ENCODE data around the gene SLC34A3.

SLC34A3 gene

GRCh38 chr9:137223078-137223970 lies 7.4 kb upstream of the SLC34A3 start:
- Histone ChIP-seq H3K4me3 (ENCODE audit: low read length) (peak overlapping the region; percentile 71), H3K9me3 (ENCODE audit: control insufficient read depth, insufficient read depth, low read length) (no peaks in the 10 kb centered on the region), H3K27ac (ENCODE audit: low read length) (no peak overlapping the region), H3K4me1 (ENCODE audit: control insufficient read depth, insufficient read depth, low read length) (peaks cover 7% of the 10 kb centered on the region), H3K36me3 (ENCODE audit: control insufficient read depth, insufficient read depth, low read length) (no peaks in the 10 kb centered on the region), H3K27me3 (ENCODE audit: control insufficient read depth, insufficient read depth, low read length) (no peaks in the 10 kb centered on the region; the same call in 1 of the 2 replicates)
- peak; percentile 90 for DNase-seq (ENCODE audit: low read depth, low spot score)
- no CpG with 5 or more reads among the region's 63 CpGs for WGBS (ENCODE audit: insufficient coverage, insufficient read length)

DNA sequence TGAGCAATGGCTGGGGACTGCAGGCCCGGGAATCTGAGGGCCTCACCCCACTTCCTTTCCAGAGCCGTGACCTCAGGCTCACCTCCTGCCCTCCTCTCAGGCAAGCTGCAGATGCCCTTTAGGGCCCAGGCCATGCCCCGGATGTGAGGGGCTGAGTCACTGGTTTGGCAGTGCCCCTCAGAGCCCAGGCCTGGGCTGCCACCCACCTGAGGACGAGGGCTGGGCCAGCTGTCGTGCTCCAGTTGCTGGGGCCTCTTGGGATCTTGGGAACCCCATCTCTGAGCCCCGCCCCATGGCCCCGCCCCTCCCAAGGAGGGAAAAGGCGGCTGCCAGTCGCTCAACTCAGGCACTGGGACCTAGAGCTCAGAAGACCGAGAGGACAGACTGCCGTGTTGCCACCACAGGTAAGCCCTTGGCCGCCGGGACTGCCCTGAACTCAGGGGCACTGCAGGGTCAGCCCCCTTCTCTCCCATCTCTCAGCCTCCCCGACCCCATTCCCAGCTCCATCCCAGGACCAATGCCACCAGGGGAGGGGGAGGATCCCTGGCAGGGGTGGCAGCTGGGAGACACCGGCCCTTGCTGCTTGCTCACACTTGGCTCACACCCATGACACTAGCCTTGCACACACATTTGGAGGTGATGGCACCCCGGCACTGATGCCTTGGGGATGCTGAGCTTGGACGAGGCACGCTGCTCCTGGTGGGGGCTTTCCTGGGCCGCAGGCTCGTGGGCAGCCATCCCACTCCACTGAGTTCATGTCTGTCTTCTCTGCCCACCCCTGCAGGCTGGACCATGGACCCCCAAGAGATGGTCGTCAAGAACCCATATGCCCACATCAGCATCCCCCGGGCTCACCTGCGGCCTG lies 5.6 kb upstream of the SLC34A3 start, which contains the start of gene CYSRT1:
CYSRT1 (plus strand) TSS at position 345 of the 865 bp plus-strand sequence; CDS start at position 793, 448 bp downstream.
- H3K27ac ChIP-seq (ENCODE audit: low read length): no peak within 1 kb of the TSS
- no peak for DNase-seq (ENCODE audit: low read depth, low spot score)
- WGBS (ENCODE audit: insufficient coverage, insufficient read length): no CpG with 5 or more reads among the region's 23 CpGs
- no peaks in the 10 kb centered on the region; the same call in 1 of the 2 replicates for H3K27me3 ChIP-seq (ENCODE audit: control insufficient read depth, insufficient read depth, low read length)
- no peaks in the 10 kb centered on the region for H3K36me3 ChIP-seq (ENCODE audit: control insufficient read depth, insufficient read depth, low read length)
- peaks cover 6% of the 10 kb centered on the region for H3K4me1 ChIP-seq (ENCODE audit: control insufficient read depth, insufficient read depth, low read length)
- peak within 1 kb of the TSS; percentile 71; the same call in 1 of the 2 replicates for H3K4me3 ChIP-seq (ENCODE audit: low read length)
- no peaks in the 10 kb centered on the region for H3K9me3 ChIP-seq (ENCODE audit: control insufficient read depth, insufficient read depth, low read length)

DNA sequence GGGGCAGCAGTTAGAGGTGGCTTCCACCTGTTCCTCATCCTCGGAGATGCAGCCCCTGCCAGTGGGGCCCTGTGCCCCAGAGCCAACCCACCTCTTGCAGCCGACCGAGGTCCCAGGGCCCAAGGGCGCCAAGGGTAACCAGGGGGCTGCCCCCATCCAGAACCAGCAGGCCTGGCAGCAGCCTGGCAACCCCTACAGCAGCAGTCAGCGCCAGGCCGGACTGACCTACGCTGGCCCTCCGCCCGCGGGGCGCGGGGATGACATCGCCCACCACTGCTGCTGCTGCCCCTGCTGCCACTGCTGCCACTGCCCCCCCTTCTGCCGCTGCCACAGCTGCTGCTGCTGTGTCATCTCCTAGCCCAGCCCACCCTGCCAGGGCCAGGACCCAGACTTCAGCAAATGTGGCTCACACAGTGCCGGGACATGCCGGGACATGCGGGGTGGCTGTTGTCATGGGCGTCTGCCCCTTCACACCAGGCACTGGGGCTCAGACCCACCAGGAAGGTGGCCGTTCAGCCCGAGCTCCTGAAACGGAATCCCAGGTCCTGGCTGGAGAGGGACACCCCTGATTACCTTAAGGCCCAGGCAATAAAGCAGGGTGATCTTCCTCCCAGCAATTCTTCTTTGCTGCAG lies 4.9 kb upstream of the SLC34A3 start:
- no peaks in the 10 kb centered on the region for H3K36me3 ChIP-seq (ENCODE audit: control insufficient read depth, insufficient read depth, low read length)
- no peak overlapping the region for H3K27ac ChIP-seq (ENCODE audit: low read length)
- H3K9me3 ChIP-seq (ENCODE audit: control insufficient read depth, insufficient read depth, low read length): no peaks in the 10 kb centered on the region
- DNase-seq (ENCODE audit: low read depth, low spot score): no peak
- no peaks in the 10 kb centered on the region; the same call in 1 of the 2 replicates for H3K27me3 ChIP-seq (ENCODE audit: control insufficient read depth, insufficient read depth, low read length)
- WGBS (ENCODE audit: insufficient coverage, insufficient read length): no CpG with 5 or more reads among the region's 21 CpGs
- peaks cover 6% of the 10 kb centered on the region for H3K4me1 ChIP-seq (ENCODE audit: control insufficient read depth, insufficient read depth, low read length)
- no peak overlapping the region for H3K4me3 ChIP-seq (ENCODE audit: low read length)

GRCh38 chr9:137226338-137227053 lies 4.2 kb upstream of the SLC34A3 start:
- no CpG with 5 or more reads among the region's 18 CpGs for WGBS (ENCODE audit: insufficient coverage, insufficient read length)
- Histone ChIP-seq H3K4me3 (ENCODE audit: low read length) (no peak overlapping the region), H3K36me3 (ENCODE audit: control insufficient read depth, insufficient read depth, low read length) (no peaks in the 10 kb centered on the region), H3K4me1 (ENCODE audit: control insufficient read depth, insufficient read depth, low read length) (peaks cover 6% of the 10 kb centered on the region), H3K27me3 (ENCODE audit: control insufficient read depth, insufficient read depth, low read length) (no peaks in the 10 kb centered on the region; the same call in 1 of the 2 replicates), H3K27ac (ENCODE audit: low read length) (no peak overlapping the region), H3K9me3 (ENCODE audit: control insufficient read depth, insufficient read depth, low read length) (no peaks in the 10 kb centered on the region)
- no peak for DNase-seq (ENCODE audit: low read depth, low spot score)

GRCh38 chr9:137227054-137227852 lies 3.4 kb upstream of the SLC34A3 start, which contains the start of gene RNF224:
RNF224 (plus strand) TSS chr9:137227502; CDS start chr9:137228336, 834 bp downstream.
- Histone ChIP-seq H3K4me3 (ENCODE audit: low read length) (no peak within 1 kb of the TSS), H3K4me1 (ENCODE audit: control insufficient read depth, insufficient read depth, low read length) (peaks cover 6% of the 10 kb centered on the region), H3K27ac (ENCODE audit: low read length) (no peak within 1 kb of the TSS), H3K36me3 (ENCODE audit: control insufficient read depth, insufficient read depth, low read length) (no peaks in the 10 kb centered on the region), H3K9me3 (ENCODE audit: control insufficient read depth, insufficient read depth, low read length) (no peaks in the 10 kb centered on the region), H3K27me3 (ENCODE audit: control insufficient read depth, insufficient read depth, low read length) (no peaks in the 10 kb centered on the region; the same call in 1 of the 2 replicates)
- WGBS (ENCODE audit: insufficient coverage, insufficient read length): no CpG with 5 or more reads among the region's 25 CpGs
- no peak for DNase-seq (ENCODE audit: low read depth, low spot score)

DNA sequence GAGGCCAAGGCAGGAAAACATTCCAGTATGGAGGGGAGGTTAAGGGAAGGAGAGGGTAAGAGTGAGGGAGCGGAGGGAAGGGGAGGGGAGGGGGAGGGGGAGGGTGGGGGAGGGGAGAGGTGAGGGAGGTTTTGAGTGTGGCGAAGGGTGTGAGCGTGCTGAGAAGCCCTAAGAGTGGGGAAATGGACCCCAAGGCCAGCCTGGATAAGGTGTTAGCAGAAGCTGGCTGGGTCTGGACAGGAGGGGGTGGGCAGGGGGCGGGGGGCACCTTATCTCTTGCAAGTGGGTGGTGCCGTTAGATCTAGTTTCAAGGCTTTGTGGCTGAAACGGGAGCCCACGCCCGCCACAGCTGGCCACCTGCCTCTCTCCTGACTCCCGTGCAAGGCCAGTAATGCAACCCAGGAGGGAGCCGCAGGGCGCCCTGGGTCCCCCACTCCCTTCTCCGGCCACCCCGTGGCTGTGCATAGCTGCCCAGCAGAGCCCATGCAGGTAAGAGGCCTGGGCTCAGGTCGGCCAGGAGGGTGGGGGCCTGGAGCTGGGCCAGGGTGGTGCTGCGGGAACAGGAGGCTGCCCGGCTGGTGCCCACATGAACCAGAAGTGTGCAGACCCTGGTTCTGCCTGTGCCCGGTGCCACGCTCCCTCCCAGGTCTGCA lies 2.7 kb upstream of the SLC34A3 start:
- Histone ChIP-seq H3K27ac (ENCODE audit: low read length) (no peak overlapping the region), H3K27me3 (ENCODE audit: control insufficient read depth, insufficient read depth, low read length) (no peaks in the 10 kb centered on the region), H3K36me3 (ENCODE audit: control insufficient read depth, insufficient read depth, low read length) (no peaks in the 10 kb centered on the region), H3K4me1 (ENCODE audit: control insufficient read depth, insufficient read depth, low read length) (peaks cover 2% of the 10 kb centered on the region), H3K4me3 (ENCODE audit: low read length) (no peak overlapping the region), H3K9me3 (ENCODE audit: control insufficient read depth, insufficient read depth, low read length) (no peaks in the 10 kb centered on the region)
- DNase-seq (ENCODE audit: low read depth, low spot score): no peak
- WGBS (ENCODE audit: insufficient coverage, insufficient read length): no CpG with 5 or more reads among the region's 18 CpGs

DNA sequence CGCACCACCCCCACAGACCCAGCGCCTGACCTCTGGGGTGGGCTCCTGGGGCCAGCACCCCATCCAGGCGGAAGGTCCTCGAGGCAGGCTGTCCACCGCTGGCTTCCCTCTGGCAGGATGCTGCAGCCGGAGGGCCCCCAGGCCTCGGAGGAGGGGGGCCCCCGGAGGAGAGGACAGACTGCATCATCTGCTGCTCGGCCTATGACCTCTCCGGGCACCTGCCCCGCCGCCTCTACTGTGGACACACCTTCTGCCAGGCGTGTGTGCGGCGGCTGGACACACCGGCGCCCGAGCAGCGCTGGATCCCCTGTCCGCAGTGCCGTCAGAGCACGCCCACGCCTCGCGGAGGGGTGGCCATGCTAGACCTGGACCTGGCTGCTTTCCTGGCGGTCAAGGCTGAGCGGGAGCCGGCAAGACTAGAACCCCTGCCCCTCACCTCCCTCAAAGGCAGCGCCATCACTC lies 2.2 kb upstream of the SLC34A3 start:
- Histone ChIP-seq H3K27me3 (ENCODE audit: control insufficient read depth, insufficient read depth, low read length) (no peaks in the 10 kb centered on the region), H3K4me3 (ENCODE audit: low read length) (no peak overlapping the region), H3K9me3 (ENCODE audit: control insufficient read depth, insufficient read depth, low read length) (no peaks in the 10 kb centered on the region), H3K36me3 (ENCODE audit: control insufficient read depth, insufficient read depth, low read length) (no peaks in the 10 kb centered on the region), H3K27ac (ENCODE audit: low read length) (no peak overlapping the region), H3K4me1 (ENCODE audit: control insufficient read depth, insufficient read depth, low read length) (peaks cover 2% of the 10 kb centered on the region; the same call in 1 of the 2 replicates)
- DNase-seq (ENCODE audit: low read depth, low spot score): no peak
- WGBS (ENCODE audit: insufficient coverage, insufficient read length): no CpG with 5 or more reads among the region's 29 CpGs

DNA sequence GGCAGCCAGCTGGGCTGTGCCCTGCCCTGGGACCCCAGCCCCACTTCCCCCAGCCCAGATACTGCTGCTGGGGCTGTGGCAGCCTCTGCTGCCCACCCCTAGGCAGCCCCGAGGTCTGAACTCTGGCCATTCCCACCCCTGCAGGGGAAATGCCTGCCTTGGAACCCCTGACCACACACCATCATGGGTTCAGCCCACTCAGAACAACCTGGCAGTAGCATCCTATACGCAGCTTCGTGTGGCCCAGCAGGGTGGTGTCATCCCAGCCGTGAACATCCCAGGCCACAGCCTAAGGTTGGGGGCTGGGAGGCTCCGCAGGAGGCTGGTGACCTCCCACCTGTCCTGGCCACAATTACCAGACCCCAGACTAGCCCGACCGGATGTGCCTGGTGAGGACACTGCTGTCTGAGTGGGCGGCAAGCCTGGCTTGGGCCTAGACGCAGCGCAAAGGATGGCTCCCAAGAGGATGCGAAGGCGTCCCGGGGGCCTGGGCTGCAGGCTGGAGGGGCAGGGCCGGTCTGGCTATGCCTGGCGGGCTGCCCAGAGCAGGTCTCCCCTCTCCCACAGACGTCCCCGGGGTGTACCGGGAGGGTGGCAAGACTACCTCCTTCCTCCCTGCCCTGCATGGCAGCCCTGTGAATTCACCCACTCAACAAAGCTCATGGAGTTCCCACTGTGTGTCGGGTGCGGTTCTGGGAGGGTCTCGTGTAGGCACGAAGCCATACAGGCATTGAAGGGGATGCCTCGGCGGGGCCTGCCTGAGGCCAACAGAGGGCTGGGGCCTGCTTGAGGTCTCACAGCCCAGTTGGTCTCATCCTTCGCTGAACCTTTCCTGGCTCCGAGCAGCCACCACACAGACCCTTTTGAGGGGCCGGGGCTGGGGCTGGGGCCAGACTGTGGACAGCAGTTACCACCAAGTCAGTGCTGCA lies 1.5 kb upstream of the SLC34A3 start:
- no peak for DNase-seq (ENCODE audit: low read depth, low spot score)
- H3K4me3 ChIP-seq (ENCODE audit: low read length): no peak overlapping the region
- no peaks in the 10 kb centered on the region for H3K9me3 ChIP-seq (ENCODE audit: control insufficient read depth, insufficient read depth, low read length)
- H3K4me1 ChIP-seq (ENCODE audit: control insufficient read depth, insufficient read depth, low read length): peaks cover 2% of the 10 kb centered on the region; the same call in 1 of the 2 replicates
- H3K27ac ChIP-seq (ENCODE audit: low read length): no peak overlapping the region
- WGBS (ENCODE audit: insufficient coverage, insufficient read length): no CpG with 5 or more reads among the region's 27 CpGs
- no peaks in the 10 kb centered on the region for H3K27me3 ChIP-seq (ENCODE audit: control insufficient read depth, insufficient read depth, low read length)
- no peaks in the 10 kb centered on the region for H3K36me3 ChIP-seq (ENCODE audit: control insufficient read depth, insufficient read depth, low read length)

Data from iPS DF 6.9 (cell line).